Neuron (in vitro differentiated cells): Measurements from ENCODE around the gene GAL.

Experiments
- H2AFZ ChIP-seq: one replicate; pipeline ENCODE4 v1.6.1; 2013; ENCODE audit warnings: low read depth, mild to moderate bottlenecking, inconsistent platforms, low read length, moderate library complexity
- H3K27me3 ChIP-seq: one replicate; pipeline ENCODE4 v1.6.1; 2013; ENCODE audit warnings: low read length; ENCODE audit not compliant: insufficient read depth
- H3K36me3 ChIP-seq: one replicate; pipeline ENCODE4 v1.6.1; 2013; ENCODE audit warnings: low read length; ENCODE audit not compliant: insufficient read depth
- H3K4me1 ChIP-seq: one replicate; pipeline ENCODE4 v1.6.1; 2013; ENCODE audit warnings: low read length; ENCODE audit not compliant: insufficient read depth
- H3K4me3 ChIP-seq: 2 replicates; pipeline ENCODE4 v1.5.1; 2013; ENCODE audit warnings: mild to moderate bottlenecking, low read length, moderate library complexity
- H3K9me3 ChIP-seq: one replicate; pipeline ENCODE4 v1.6.1; 2013; ENCODE audit warnings: low read length

GAL gene

DNA sequence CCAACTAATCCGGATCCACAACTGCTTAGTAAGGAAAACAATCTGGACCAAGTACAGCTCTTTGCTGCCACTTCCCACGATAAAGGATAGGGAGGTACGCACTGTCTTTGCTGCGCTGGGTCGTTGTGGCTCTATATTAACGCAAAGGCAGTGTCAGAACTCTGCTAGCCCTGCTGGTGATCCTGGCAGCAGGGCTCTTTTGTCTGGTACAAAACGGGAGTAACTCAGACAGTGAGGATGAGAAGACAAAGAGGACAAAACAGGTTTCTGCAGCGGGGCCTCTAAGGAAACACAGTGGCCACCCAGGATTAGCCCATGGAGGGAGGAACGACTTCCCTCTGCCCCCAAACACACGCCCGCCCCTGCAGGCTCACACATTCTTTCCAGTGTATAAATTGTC, 26.1 kb downstream of the GAL start:
- Histone ChIP-seq H3K4me3 (no peak overlapping the region), H3K9me3 (no peaks in the 10 kb centered on the region), H3K36me3 (no peaks in the 10 kb centered on the region), H2AFZ (no peak overlapping the region), H3K27me3 (peaks cover 32% of the 10 kb centered on the region), H3K4me1 (peaks cover 25% of the 10 kb centered on the region)

DNA sequence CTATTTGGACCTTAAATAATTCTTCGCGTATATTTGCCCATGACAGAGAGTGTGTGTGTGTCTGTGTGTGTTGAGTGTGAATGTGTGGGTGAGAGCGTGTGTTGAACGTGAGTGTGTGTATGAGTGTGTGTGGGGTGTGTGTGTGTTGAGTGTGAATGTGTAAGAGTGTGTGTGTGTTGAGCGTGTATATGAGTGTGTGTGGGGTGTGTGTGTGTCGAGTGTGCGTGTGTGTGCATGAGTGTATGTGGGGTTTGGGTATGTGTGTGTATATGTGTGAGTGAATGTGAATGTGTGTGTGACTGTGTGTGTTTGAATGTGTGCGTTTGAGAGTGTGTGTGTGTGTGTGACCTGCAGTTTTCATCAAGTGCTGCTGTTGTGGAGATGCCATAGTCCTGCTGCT, 26.8 kb downstream of the GAL start:
- no peak overlapping the region for H3K4me3 ChIP-seq
- H2AFZ ChIP-seq, result no peak overlapping the region
- no peaks in the 10 kb centered on the region for H3K9me3 ChIP-seq
- no peaks in the 10 kb centered on the region for H3K36me3 ChIP-seq
- H3K27me3 ChIP-seq, result peaks cover 32% of the 10 kb centered on the region
- peaks cover 25% of the 10 kb centered on the region for H3K4me1 ChIP-seq

DNA sequence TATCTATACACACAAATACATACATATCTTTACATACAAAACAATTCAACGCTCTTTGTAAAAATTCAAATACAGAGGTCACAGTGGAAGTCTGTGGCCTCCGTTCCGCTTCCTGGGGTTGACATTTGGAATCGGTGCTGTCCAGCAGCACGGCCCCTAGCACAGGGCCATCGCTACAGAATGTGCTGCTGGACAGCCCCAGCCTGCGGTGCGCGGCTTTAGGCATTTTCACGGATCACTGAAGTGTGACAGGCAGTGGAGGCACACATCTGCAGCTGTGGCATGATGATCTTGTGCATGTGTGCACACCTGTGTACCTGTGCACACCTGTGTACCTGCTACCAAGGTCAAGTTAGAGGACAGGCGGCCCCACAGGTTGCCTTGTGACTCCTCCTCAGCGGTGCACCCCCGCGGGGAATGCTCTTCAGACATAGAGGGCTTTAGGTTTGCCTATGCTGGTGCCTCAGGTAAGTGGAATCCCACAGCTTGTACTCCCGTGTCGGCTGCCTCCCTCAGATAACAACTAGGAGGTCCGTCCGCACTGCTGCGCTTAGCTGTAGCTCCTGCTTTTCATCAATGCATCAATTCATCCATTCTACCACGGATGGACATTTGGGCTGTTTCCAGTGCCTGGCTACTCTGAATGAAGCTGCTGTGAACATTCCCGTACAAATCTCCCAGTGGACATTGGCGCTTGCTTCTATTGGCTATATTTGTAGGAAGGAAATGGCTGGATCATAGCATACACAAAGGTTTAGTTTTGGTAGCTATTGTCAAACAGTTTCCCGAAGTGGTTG, 29.9 kb downstream of the GAL start:
- H3K4me1 ChIP-seq, result peaks cover 17% of the 10 kb centered on the region
- H3K27me3 ChIP-seq, result peaks cover 28% of the 10 kb centered on the region

DNA sequence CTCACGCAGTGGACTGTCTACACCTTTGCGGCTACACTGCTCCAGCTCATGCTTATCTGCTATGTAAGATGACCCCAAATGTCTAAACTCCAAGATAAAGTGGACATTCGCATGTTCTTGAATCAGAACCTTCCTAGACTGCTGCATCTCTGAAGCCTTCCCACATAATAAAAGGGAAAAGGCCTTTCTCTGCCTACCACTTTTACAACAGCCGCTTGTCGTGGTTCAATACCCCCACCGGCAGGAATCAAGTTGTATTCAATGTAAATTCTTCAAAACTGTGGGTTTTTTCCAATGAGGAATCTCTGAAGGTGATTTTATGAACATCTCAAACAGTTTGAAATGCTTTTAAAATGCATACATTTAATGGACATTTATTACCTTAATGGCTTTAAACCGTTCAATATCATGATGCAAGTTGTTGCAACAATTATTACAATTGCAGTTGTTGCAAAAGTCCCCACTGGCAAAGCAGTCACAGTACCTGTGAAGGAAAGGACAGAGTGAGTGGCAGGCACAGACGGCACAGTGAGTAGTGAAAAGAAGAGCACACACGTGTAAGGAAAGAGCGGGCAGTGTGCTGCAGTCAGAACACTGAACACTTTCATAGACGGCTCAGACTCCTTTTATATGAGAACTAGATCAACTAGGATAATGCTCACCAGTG, 31.2 kb downstream of the GAL start:
- Histone ChIP-seq H3K4me1 (peaks cover 7% of the 10 kb centered on the region), H3K27me3 (peaks cover 28% of the 10 kb centered on the region), H2AFZ (no peak overlapping the region), H3K9me3 (no peaks in the 10 kb centered on the region), H3K36me3 (no peaks in the 10 kb centered on the region), H3K4me3 (no peak overlapping the region)

More for the DNA sequence above, 29.9 kb downstream of the GAL start:
- Histone ChIP-seq H3K4me3 (no peak overlapping the region), H3K36me3 (no peaks in the 10 kb centered on the region), H3K9me3 (no peaks in the 10 kb centered on the region), H2AFZ (no peak overlapping the region)

DNA sequence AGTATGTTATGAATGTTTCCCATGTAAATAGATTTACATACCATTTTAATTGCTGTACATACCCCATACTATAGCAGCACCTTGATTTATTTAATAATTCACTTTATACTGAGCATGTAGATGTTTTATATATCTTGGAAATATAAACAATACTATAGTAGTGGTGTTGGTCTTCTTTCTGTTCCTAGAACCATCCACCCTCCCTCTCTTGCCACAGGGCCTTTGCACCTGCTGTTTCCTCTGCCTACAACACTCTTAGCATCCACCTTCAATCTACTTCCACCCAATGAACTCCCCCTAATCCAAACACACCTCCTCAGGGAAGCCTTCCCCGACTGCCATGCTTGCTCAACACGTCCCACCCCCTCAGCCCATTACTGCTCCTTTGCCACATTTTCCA, 36.7 kb downstream of the GAL start:
- Histone ChIP-seq H3K9me3 (peaks cover 3% of the 10 kb centered on the region), H3K4me3 (no peak overlapping the region), H2AFZ (no peak overlapping the region), H3K4me1 (no peaks in the 10 kb centered on the region), H3K27me3 (peaks cover 4% of the 10 kb centered on the region), H3K36me3 (no peaks in the 10 kb centered on the region)

DNA sequence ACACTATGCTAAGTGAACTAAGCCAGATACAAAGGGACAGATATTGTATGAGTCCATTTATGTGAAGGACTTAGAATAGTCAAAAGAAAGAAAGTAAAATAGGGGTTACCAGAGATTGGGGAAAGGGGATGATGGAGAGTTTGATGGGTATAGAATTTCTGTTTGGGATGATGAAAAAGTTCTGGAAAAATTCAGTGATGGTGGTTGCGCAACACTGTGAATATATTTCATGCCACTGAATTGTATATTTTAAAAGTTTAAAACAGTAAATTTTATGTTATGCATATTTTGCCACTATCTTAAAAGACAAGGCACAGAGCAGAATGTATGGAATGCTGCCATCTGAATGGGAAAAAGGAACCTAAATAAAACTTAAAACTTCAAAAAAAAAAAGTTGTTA, 37.8 kb downstream of the GAL start:
- Histone ChIP-seq H3K4me1 (no peaks in the 10 kb centered on the region), H2AFZ (no peak overlapping the region), H3K27me3 (peaks cover 4% of the 10 kb centered on the region), H3K36me3 (no peaks in the 10 kb centered on the region), H3K4me3 (no peak overlapping the region), H3K9me3 (peaks cover 3% of the 10 kb centered on the region)

DNA sequence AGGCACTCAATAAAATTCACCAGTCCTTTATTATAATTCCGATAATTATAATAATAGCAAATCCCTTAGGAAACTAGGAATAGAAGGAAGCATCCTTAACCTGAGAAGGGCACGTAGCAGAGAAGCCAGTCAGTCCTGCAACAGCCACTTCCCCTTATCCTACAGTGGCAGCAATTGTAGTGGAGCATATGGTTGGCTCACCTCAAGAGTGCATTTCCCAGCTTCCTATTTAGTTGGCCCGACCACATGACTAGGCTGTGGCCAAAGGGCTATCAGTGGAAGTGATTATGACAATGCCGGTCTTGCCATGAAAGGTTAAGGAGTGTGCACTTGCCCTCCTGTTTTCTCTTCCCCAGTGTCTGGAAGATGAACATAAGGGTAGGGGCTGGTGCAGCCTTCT, 39.9 kb downstream of the GAL start:
- no peaks in the 10 kb centered on the region for H3K36me3 ChIP-seq
- no peak overlapping the region for H3K4me3 ChIP-seq
- peaks cover 3% of the 10 kb centered on the region for H3K9me3 ChIP-seq
- H2AFZ ChIP-seq, result no peak overlapping the region
- no peaks in the 10 kb centered on the region for H3K4me1 ChIP-seq
- H3K27me3 ChIP-seq, result peaks cover 9% of the 10 kb centered on the region

DNA sequence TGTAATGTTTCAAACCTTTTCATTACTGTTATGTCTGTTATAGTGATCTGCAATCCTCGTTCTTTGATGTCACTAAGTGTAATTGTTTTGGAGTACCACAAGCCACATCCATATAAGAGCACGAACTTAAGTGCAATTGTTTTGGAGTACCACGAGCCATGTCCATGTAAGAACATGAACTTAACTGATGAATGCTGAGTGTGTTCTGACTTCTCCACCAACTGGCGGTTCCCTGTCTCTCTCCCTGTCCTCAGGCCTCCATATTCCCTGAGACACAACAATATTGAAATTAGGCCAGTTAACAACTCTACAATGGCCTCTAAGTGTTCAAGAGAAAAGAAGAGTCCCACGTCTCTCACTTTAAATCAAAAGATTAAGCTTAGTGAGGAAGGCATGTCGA, 43.4 kb downstream of the GAL start:
- H3K9me3 ChIP-seq, result no peaks in the 10 kb centered on the region
- no peaks in the 10 kb centered on the region for H3K36me3 ChIP-seq
- no peak overlapping the region for H2AFZ ChIP-seq
- H3K4me3 ChIP-seq, result no peak overlapping the region
- H3K27me3 ChIP-seq, result peaks cover 9% of the 10 kb centered on the region
- H3K4me1 ChIP-seq, result no peaks in the 10 kb centered on the region

DNA sequence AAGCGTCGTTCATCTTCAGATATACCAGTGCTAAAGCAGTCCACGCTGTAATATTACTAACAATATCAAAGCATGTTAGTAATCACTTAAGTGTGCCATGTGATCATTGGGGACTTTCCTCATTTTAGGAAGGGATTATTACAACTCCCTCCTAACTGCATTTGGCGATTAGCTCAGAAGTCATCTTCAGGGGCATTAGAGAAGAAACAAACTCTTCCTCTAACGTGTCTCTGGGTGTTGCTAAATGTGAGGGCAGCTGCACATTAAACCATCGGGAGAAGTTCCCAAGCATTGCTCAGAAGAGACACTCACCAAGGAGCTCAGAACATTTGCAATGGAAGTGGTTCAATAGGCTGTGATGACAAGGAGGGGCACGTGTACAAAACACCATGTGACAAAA, 49.8 kb downstream of the GAL start:
- no peak overlapping the region for H3K4me3 ChIP-seq
- no peaks in the 10 kb centered on the region for H3K9me3 ChIP-seq
- no peaks in the 10 kb centered on the region for H3K36me3 ChIP-seq
- H2AFZ ChIP-seq, result no peak overlapping the region
- no peaks in the 10 kb centered on the region for H3K4me1 ChIP-seq
- H3K27me3 ChIP-seq, result no peaks in the 10 kb centered on the region

DNA sequence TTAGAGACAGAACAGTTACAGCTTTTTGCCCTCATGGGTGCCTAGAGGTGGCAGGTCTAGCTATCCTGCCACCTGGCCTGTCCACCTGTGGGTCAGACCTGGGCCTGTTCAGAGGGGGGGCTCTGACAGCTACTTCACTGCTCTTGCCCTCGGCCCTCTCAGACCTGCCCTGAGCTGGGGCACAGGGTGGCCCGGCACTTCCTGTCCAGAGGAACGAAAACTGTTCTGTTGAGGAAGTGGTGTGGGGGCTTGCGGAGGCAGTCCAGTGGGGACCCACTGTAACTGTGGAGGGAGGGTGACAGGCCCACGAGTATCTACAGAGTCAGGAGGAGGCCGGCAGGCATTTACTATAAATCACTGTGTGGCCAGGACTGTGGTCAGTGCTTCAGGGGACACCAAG, 50.8 kb downstream of the GAL start:
- no peak overlapping the region for H2AFZ ChIP-seq
- H3K4me1 ChIP-seq, result no peaks in the 10 kb centered on the region
- H3K9me3 ChIP-seq, result no peaks in the 10 kb centered on the region
- no peaks in the 10 kb centered on the region for H3K36me3 ChIP-seq
- no peak overlapping the region for H3K4me3 ChIP-seq
- no peaks in the 10 kb centered on the region for H3K27me3 ChIP-seq

DNA sequence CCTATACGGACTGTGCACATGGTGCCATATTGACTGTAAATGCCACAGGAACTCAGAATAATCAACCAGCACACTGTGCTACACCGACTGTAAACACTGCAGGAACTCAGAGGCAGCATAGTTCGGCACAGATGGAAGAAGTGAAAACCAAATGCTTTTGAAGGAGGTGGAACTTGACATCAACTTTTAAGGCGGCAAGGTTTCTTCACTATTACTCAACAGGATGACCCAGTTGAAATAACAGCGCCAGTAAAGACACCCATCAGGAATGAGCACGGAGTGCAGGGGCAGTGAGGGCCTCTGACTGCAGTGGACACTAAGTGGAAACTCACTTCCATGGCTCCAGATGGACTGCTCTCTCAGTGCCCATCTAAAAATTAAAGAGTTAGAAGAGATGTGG, 51.3 kb downstream of the GAL start:
- H2AFZ ChIP-seq, result no peak overlapping the region
- no peaks in the 10 kb centered on the region for H3K4me1 ChIP-seq
- H3K27me3 ChIP-seq, result no peaks in the 10 kb centered on the region
- no peaks in the 10 kb centered on the region for H3K9me3 ChIP-seq
- H3K36me3 ChIP-seq, result no peaks in the 10 kb centered on the region
- H3K4me3 ChIP-seq, result no peak overlapping the region
